ENCODE results near the gene SSUH2. TPM values are rescaled to one million over a fixed set of nuclear protein-coding genes. Genes with fewer than 3 reads are reported as not detected.
"Not testable (repeated sequence)": the region's sequence is repeated elsewhere in the genome, so short reads cannot be mapped to it uniquely, and the experiment has no call there.

SSUH2 gene
- polyA plus RNA-seq, 1 experiment: 0.26 TPM

DNA sequence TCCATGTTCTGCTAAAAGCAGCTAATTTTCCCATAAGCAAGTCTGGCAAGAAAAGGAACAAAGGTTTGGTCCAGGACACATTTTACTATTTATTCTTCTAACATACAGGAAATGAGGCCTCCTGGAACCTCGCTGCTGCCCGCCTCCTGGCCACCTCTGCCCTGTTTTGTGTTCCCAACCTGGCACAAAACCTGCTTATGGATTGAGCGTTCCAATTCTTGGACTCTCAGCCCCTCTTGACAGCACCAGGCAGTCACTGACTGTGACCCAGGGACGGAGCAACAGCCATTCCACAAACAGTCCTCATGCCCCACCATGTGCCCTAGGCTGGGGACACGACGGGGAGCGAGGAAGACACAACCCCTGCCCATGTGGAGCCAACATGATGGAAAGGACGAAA, 11.6 kb upstream of the SSUH2 start:
- POLR2A ChIA-PET: no interaction called here
- CTCF ChIA-PET: no interaction called here
- no peak for DNase-seq (ENCODE audit: low read depth)
- H3K27me3 ChIP-seq (ENCODE audit: control insufficient read depth, insufficient read depth, low read length): 0 out of 2 replicates have a peak, but pooled peaks cover 1% of the 10 kb centered on the region
- TF ChIP-seq, protein P1, sequence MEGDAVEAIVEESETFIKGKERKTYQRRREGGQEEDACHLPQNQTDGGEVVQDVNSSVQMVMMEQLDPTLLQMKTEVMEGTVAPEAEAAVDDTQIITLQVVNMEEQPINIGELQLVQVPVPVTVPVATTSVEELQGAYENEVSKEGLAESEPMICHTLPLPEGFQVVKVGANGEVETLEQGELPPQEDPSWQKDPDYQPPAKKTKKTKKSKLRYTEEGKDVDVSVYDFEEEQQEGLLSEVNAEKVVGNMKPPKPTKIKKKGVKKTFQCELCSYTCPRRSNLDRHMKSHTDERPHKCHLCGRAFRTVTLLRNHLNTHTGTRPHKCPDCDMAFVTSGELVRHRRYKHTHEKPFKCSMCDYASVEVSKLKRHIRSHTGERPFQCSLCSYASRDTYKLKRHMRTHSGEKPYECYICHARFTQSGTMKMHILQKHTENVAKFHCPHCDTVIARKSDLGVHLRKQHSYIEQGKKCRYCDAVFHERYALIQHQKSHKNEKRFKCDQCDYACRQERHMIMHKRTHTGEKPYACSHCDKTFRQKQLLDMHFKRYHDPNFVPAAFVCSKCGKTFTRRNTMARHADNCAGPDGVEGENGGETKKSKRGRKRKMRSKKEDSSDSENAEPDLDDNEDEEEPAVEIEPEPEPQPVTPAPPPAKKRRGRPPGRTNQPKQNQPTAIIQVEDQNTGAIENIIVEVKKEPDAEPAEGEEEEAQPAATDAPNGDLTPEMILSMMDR (IDR thresholded peaks at IDR 0.05; ENCODE audit: insufficient read depth, low read depth, low read length): no peak
- no peak overlapping the region for H3K4me3 ChIP-seq (ENCODE audit: low read depth, low read length)
- H3K36me3 ChIP-seq (ENCODE audit: control insufficient read depth, insufficient read depth, low read length): no peaks in the 10 kb centered on the region

DNA sequence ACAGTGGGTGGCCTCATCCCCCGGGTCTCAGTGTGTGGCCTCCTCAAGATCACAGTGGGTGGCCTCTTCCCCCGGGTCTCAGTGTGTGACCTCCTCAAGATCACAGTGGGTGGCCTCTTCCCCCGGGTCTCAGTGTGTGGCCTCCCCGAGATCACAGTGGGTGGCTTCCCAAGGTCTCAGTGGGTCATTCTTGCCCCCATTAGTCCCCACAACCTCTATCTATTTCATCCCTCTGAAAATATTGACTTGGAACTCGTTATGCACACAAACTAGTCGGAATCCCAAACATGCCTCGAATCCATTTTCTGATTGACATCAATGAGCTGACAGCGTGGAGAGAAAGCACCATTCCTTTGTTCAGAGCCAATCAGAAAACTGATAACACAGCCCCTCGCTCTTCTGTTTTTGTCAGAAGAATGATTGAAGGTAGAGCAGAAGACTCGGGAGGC, 10.8 kb upstream of the SSUH2 start:
- CTCF ChIA-PET: no interaction called here
- DNase-seq (ENCODE audit: low read depth): no peak
- H3K36me3 ChIP-seq (ENCODE audit: control insufficient read depth, insufficient read depth, low read length): no peaks in the 10 kb centered on the region
- POLR2A ChIA-PET: no interaction called here
- H3K27me3 ChIP-seq (ENCODE audit: control insufficient read depth, insufficient read depth, low read length): 0 out of 2 replicates have a peak, but pooled peaks cover 1% of the 10 kb centered on the region
- H3K4me3 ChIP-seq (ENCODE audit: low read depth, low read length): no peak overlapping the region
- TF ChIP-seq, protein P1 (IDR thresholded peaks at IDR 0.05; ENCODE audit: insufficient read depth, low read depth, low read length): no peak

DNA sequence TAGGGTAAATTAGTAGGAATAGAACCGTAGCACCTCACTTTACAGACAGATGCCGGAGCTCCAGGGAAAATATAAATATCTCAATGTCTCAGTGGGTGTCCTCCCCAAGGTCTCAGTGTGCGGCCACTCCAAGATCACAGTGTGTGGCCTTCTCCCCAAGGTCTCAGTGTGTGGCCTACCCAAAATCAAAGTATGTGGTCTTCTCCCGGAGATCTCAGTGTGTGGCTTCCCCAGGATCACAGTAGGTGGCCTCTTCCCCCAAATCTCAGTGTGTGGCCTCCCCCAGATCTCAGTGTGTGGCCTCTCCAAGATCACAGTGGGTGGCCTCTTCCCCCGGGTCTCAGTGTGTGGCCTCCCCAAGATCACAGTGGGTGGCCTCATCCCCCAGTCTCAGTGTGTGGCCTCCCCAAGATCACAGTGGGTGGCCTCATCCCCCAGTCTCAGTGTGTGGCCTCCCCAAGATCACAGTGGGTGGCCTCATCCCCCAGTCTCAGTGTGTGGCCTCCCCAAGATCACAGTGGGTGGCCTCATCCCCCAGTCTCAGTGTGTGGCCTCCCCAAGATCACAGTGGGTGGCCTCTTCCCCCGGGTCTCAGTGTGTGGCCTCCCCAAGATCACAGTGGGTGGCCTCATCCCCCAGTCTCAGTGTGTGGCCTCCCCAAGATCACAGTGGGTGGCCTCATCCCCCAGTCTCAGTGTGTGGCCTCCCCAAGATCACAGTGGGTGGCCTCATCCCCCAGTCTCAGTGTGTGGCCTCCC, 10.2 kb upstream of the SSUH2 start:
- H3K4me3 ChIP-seq (ENCODE audit: low read depth, low read length); H3K36me3 ChIP-seq (ENCODE audit: control insufficient read depth, insufficient read depth, low read length); H3K27me3 ChIP-seq (ENCODE audit: control insufficient read depth, insufficient read depth, low read length); POLR2A ChIA-PET; DNase-seq (ENCODE audit: low read depth): not testable (repeated sequence)
- CTCF ChIA-PET: interaction anchor here (1.3 kb wide), 1 partner anchor 9 kb away, joined by 5 read pairs; no protein-coding TSS in a partner anchor

DNA sequence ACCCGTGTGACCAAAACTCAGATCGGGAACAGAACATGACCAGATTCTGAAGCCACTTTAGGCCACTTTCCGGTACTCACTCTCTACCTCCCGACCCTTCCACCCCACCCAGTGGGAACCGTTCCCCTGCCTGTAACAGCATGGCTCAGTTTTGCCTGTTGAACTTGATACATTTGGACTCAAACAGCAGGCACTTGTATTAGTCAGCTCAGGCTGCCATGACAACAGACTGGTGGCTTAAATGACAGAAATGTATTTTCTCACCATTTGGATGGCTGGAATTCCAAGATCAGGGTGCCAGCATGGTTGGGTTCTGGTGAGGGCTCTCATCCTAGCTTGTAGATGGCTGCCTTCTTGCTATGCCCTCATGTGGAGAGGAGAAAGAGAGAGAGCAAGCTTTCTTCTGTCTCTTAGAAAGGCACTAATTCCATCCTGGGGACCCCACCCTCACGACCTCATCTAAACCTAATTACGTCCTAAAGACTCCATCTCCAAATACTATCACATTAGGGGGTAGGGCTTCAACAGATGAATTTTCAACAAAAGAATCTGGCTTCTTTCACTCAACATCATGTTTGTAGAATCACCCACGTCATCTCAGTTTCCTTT, 9.3 kb upstream of the SSUH2 start:
- TF ChIP-seq, protein P1 (IDR thresholded peaks at IDR 0.05; ENCODE audit: insufficient read depth, low read depth, low read length): no peak
- CTCF ChIA-PET: interaction anchor here (1.3 kb wide), 1 partner anchor 9 kb away, joined by 5 read pairs; no protein-coding TSS in a partner anchor
- no peaks in the 10 kb centered on the region for H3K36me3 ChIP-seq (ENCODE audit: control insufficient read depth, insufficient read depth, low read length)
- no peak for DNase-seq (ENCODE audit: low read depth)
- POLR2A ChIA-PET: no interaction called here
- no peak overlapping the region for H3K4me3 ChIP-seq (ENCODE audit: low read depth, low read length)
- H3K27me3 ChIP-seq (ENCODE audit: control insufficient read depth, insufficient read depth, low read length): peaks cover 4% of the 10 kb centered on the region; the same call in 1 of the 2 replicates

DNA sequence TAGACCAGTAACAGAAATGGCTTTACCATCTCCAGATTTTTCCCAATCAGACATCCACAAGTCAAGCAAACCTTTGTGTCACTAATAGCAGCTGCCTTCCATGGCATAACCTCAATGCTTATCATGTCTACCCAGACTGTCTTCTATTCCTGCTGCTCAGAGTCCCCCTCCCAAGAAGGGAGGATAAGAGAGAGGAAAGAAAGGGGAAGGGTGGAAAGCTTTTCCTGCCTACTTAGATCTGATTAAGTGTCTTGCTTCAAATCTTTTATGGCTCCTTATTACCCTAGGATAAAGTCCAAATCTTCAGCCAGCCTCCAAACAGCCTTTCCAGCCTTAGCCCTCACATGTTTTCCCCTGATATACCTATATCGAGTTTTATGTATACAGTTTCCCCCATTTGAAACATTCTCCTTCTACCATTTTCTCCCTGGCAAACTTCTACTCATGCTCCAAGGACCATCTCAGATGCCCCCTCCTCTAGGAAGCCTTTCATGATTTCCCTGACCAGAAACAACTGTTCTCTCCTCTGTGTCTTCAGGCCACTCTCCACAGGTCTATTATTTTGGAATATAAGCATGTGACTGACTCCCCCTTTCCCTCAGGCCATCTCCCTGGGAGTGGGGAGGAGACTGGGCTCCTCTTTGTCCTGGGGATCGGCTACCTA, 7.9 kb upstream of the SSUH2 start:
- Histone ChIP-seq H3K36me3 (ENCODE audit: control insufficient read depth, insufficient read depth, low read length) (no peaks in the 10 kb centered on the region), H3K4me3 (ENCODE audit: low read depth, low read length) (no peak overlapping the region), H3K27me3 (ENCODE audit: control insufficient read depth, insufficient read depth, low read length) (peaks cover 5% of the 10 kb centered on the region; the same call in 1 of the 2 replicates)
- TF ChIP-seq, protein P1 (IDR thresholded peaks at IDR 0.05; ENCODE audit: insufficient read depth, low read depth, low read length): no peak
- ChIA-PET CTCF (interaction anchor here (2.8 kb wide), 1 partner anchor 11 kb away, joined by 11 read pairs; no protein-coding TSS in a partner anchor), POLR2A (no interaction called here)
- no peak for DNase-seq (ENCODE audit: low read depth)

Data from BJ (cell line).